HCT116 (cell line): ENCODE measurements around the gene SACM1L.

Source experiments
- CEBPB ChIP-seq: IDR thresholded peaks from 2 replicates; pipeline ENCODE4 v1.6.1; 2012; ENCODE audit warnings: low read depth
- CTCF ChIP-seq, 3 experiments: fragments of 200-600 bp in 1 of 3; sonication (generic) in 1 of 3; IDR thresholded peaks in 2 of 3; conservative IDR thresholded peaks in 1 of 3; 2 replicates each; pipeline ENCODE4 v1.5.1; 2012 to 2017; ENCODE audit warnings: low read depth in 2 of 3, low read length in 2 of 3, antibody characterized with exemption in 1 of 3, borderline replicate concordance in 1 of 3, control low read depth in 1 of 3, mild to moderate bottlenecking in 1 of 3, mixed read lengths in 1 of 3, mixed run types in 1 of 3, moderate library complexity in 1 of 3; ENCODE audit not compliant: insufficient read depth in 1 of 3
- ELF1 ChIP-seq: IDR thresholded peaks from 2 replicates; pipeline ENCODE4 v1.6.1; 2012; ENCODE audit warnings: low read depth, borderline replicate concordance
- EZH2 ChIP-seq: fragments of 200-600 bp; sonication (generic); IDR thresholded peaks from 2 replicates; pipeline ENCODE4 v1.6.1; 2017; ENCODE audit warnings: antibody characterized with exemption, mixed run types
- EZH2phosphoT487 ChIP-seq: fragments of 200-600 bp; IDR thresholded peaks from 2 replicates; pipeline ENCODE4 v1.6.1; 2018; ENCODE audit warnings: antibody characterized with exemption, borderline replicate concordance
- MAX ChIP-seq: IDR thresholded peaks from 2 replicates; pipeline ENCODE4 v1.6.1; 2012
- POLR2A ChIP-seq: IDR thresholded peaks from 2 replicates; pipeline ENCODE4 v1.7.0; 2011; ENCODE audit warnings: borderline replicate concordance; ENCODE audit not compliant: insufficient read depth, insufficient read length; ENCODE audit errors: extremely low read depth
- POLR2AphosphoS5 ChIP-seq: IDR thresholded peaks from 2 replicates; pipeline ENCODE4 v1.6.1; 2011; ENCODE audit warnings: mild to moderate bottlenecking, low read depth, low read length, moderate library complexity
- RAD21 ChIP-seq: IDR thresholded peaks from 2 replicates; pipeline ENCODE4 v1.6.1; 2012; ENCODE audit warnings: low read depth, mild to moderate bottlenecking
- TCF7L2 ChIP-seq: IDR thresholded peaks from 2 replicates; pipeline ENCODE4 v1.7.0; 2011; ENCODE audit warnings: borderline replicate concordance, inconsistent platforms; ENCODE audit not compliant: insufficient read depth, insufficient read length; ENCODE audit errors: extremely low read depth
- YY1 ChIP-seq: IDR thresholded peaks from 2 replicates; pipeline ENCODE4 v1.6.1; 2011; ENCODE audit warnings: low read length, low read depth, moderate library complexity, mild to moderate bottlenecking; ENCODE audit not compliant: insufficient replicate concordance; ENCODE audit errors: extremely low read depth
- ZFX ChIP-seq: fragments of 450-650 bp; IDR thresholded peaks from 2 replicates; pipeline ENCODE4 v1.6.1; 2017

GRCh38 chr3:45659661-45660566, 29.3 kb upstream of the SACM1L start:
- TF ChIP-seq CTCF (IDR thresholded peaks at IDR 0.05 in 2 of 3, conservative IDR thresholded peaks at IDR 0.05 in 1 of 3; ENCODE audit: borderline replicate concordance in 1 of 3, insufficient read depth in 1 of 3, low read depth in 2 of 3, low read length in 2 of 3) (peak; percentile 63 to 99 (median 93)), MAX (no peak), POLR2AphosphoS5 (no peak), ELF1 (no peak), CEBPB (no peak), POLR2A (no peak), EZH2 (no peak), EZH2phosphoT487 (no peak), YY1 (no peak), TCF7L2 (no peak), RAD21 (peak; percentile 67), ZFX (no peak)
